Neuronal stem cell (in vitro differentiated cells): ENCODE data around the gene DCST1.
A peak's percentile ranks its signal among the peaks of the same experiment; 100 is the strongest.

Experiments
- DNase-seq: peaks from one replicate; pipeline ENCODE4 v3.0.0-alpha.2; 2013; ENCODE audit warnings: low spot score
- H2AFZ ChIP-seq: one replicate; pipeline ENCODE4 v1.6.1; 2013; ENCODE audit warnings: mild to moderate bottlenecking, low read length, inconsistent platforms
- H2AK5ac ChIP-seq: 2 replicates; pipeline ENCODE4 v1.6.1; 2013; ENCODE audit warnings: low read depth, mild to moderate bottlenecking, inconsistent platforms, low read length, moderate library complexity, mixed read lengths
- H2BK120ac ChIP-seq: 2 replicates; pipeline ENCODE4 v1.6.1; 2013; ENCODE audit warnings: low read depth, mild to moderate bottlenecking, inconsistent platforms, low read length, moderate library complexity, mixed read lengths
- H2BK12ac ChIP-seq: one replicate; pipeline ENCODE4 v1.6.1; 2013; ENCODE audit warnings: low read length, inconsistent platforms
- H2BK15ac ChIP-seq: 2 replicates; pipeline ENCODE4 v1.6.1; 2013; ENCODE audit warnings: mild to moderate bottlenecking, low read length, inconsistent platforms, mixed read lengths
- H2BK5ac ChIP-seq: one replicate; pipeline ENCODE4 v1.6.1; 2013; ENCODE audit warnings: inconsistent platforms, mild to moderate bottlenecking, low read length, moderate library complexity
- H3K14ac ChIP-seq: one replicate; pipeline ENCODE4 v1.6.1; 2013; ENCODE audit warnings: low read length, inconsistent platforms
- H3K18ac ChIP-seq: 2 replicates; pipeline ENCODE4 v1.6.1; 2013; ENCODE audit warnings: low read length, inconsistent platforms
- H3K23ac ChIP-seq: 2 replicates; pipeline ENCODE4 v1.6.1; 2013; ENCODE audit warnings: low read depth, mild to moderate bottlenecking, mixed read lengths, low read length, inconsistent platforms; ENCODE audit not compliant: poor library complexity
- H3K27ac ChIP-seq: replicated peaks from 3 replicates; pipeline ENCODE4 v1.5.1; 2013; ENCODE audit warnings: low read length, inconsistent platforms
- H3K27me3 ChIP-seq, 3 experiments: 2 replicates each; pipeline ENCODE4 v1.6.1; 2013; ENCODE audit warnings: low read length in 3 of 3, mild to moderate bottlenecking in 2 of 3, inconsistent platforms in 1 of 3, low read depth in 1 of 3, mixed read lengths in 1 of 3, moderate library complexity in 1 of 3; ENCODE audit not compliant: control insufficient read depth in 3 of 3, insufficient read depth in 3 of 3
- H3K36me3 ChIP-seq, 2 donors: replicated peaks in 1 of 2; 2 replicates each; pipeline ENCODE4 v1.6.1; 2013; ENCODE audit warnings: low read length in 2 of 2; ENCODE audit not compliant: control insufficient read depth in 2 of 2, insufficient read depth in 2 of 2
- H3K4ac ChIP-seq: 2 replicates; pipeline ENCODE4 v1.6.1; 2013; ENCODE audit warnings: inconsistent platforms, mild to moderate bottlenecking, low read length, moderate library complexity
- H3K4me1 ChIP-seq, 2 donors: 1 replicate in 1 of 2; 2 replicates in 1 of 2; pipeline ENCODE4 v1.6.1; 2013; ENCODE audit warnings: low read length in 2 of 2, low read depth in 1 of 2; ENCODE audit not compliant: control insufficient read depth in 2 of 2, insufficient read depth in 1 of 2
- H3K4me2 ChIP-seq: one replicate; pipeline ENCODE4 v1.6.1; 2013; ENCODE audit warnings: mild to moderate bottlenecking, low read length, inconsistent platforms; ENCODE audit not compliant: insufficient read depth, poor library complexity, severe bottlenecking
- H3K4me3 ChIP-seq, 2 donors: 2 replicates each; pipeline ENCODE4 v1.5.1; 2013; ENCODE audit warnings: low read length in 2 of 2, mild to moderate bottlenecking in 2 of 2, inconsistent platforms in 1 of 2, moderate library complexity in 1 of 2
- H3K79me1 ChIP-seq: one replicate; pipeline ENCODE4 v1.6.1; 2013; ENCODE audit warnings: low read depth, mild to moderate bottlenecking, inconsistent platforms, low read length, moderate library complexity
- H3K9ac ChIP-seq: one replicate; pipeline ENCODE4 v1.6.1; 2013; ENCODE audit warnings: mild to moderate bottlenecking, low read depth, low read length, inconsistent platforms; ENCODE audit not compliant: poor library complexity
- H3K9me3 ChIP-seq, 2 donors: replicated peaks in 1 of 2; 2 replicates each; pipeline versions ENCODE3 to v1.6.1; 2013; ENCODE audit warnings: low read length in 2 of 2, mild to moderate bottlenecking in 2 of 2, inconsistent platforms in 1 of 2, low read depth in 1 of 2, mixed read lengths in 1 of 2, moderate library complexity in 1 of 2; ENCODE audit not compliant: control insufficient read depth in 2 of 2, insufficient read depth in 1 of 2
- H4K8ac ChIP-seq: one replicate; pipeline ENCODE4 v1.6.1; 2013; ENCODE audit warnings: low read depth, mild to moderate bottlenecking, inconsistent platforms, low read length, moderate library complexity
- H4K91ac ChIP-seq: one replicate; pipeline ENCODE4 v1.6.1; 2013; ENCODE audit warnings: low read length, low read depth, mild to moderate bottlenecking, inconsistent platforms; ENCODE audit not compliant: poor library complexity
- WGBS, 2 donors: extraction: QIAGEN DNeasy Blood & Tissue Kit; methylation state at CpG; one replicate each; pipeline ENCODE4 v1.1.7; 2013; ENCODE audit warnings: missing lambda C conversion rate in 2 of 2, mixed read lengths in 1 of 2; ENCODE audit not compliant: insufficient read length in 2 of 2, insufficient replicate concordance in 1 of 2; ENCODE audit errors: extremely low coverage in 2 of 2; 5-methylcytosine and 5-hydroxymethylcytosine counted together

Gene DCST1

GRCh38 chr1:155001675-155002463 is 31.8 kb upstream of the DCST1 start:
- no peak overlapping the region for H4K8ac ChIP-seq
- no peak overlapping the region for H2BK12ac ChIP-seq
- H3K18ac ChIP-seq: peak overlapping the region; percentile 92
- peak overlapping the region; percentile 88 for H2BK5ac ChIP-seq
- H3K4me2 ChIP-seq: peak overlapping the region; percentile 85
- DNase-seq: peak; percentile 98
- peak overlapping the region; percentile 22 for H2BK120ac ChIP-seq
- H2AFZ ChIP-seq: peak overlapping the region; percentile 97
- H2BK15ac ChIP-seq: no peak overlapping the region
- peaks cover 17 to 19% of the 10 kb centered on the region in 2 donors for H3K4me1 ChIP-seq
- H3K9me3 ChIP-seq: no peaks in the 10 kb centered on the region
- H3K9ac ChIP-seq: peak overlapping the region; percentile 79
- H3K14ac ChIP-seq: no peak overlapping the region
- H4K91ac ChIP-seq: no peak overlapping the region
- no peak overlapping the region for H3K4ac ChIP-seq
- peak overlapping the region; percentile 89 for H3K27ac ChIP-seq
- peak overlapping the region; percentile 82 to 90 for H3K4me3 ChIP-seq
- H3K23ac ChIP-seq: peak overlapping the region; percentile 18
- H3K27me3 ChIP-seq: peaks cover 0 to 2% (median 0%) of the 10 kb centered on the region in 3 experiments
- no peaks in the 10 kb centered on the region for H3K36me3 ChIP-seq
- H2AK5ac ChIP-seq: peak overlapping the region; percentile 72
- peaks cover 9% of the 10 kb centered on the region for H3K79me1 ChIP-seq
- WGBS, 2 donors: no CpG with 5 or more reads among the region's 38 CpGs

GRCh38 chr1:155002464-155003226 is 31.0 kb upstream of the DCST1 start, which contains the start of gene ZBTB7B:
Gene ZBTB7B (plus strand): TSS chr1:155002802. CDS start chr1:155014661, 11,859 bp downstream.
- no peak for DNase-seq
- Histone ChIP-seq H3K9me3 (no peaks in the 10 kb centered on the region), H3K4me2 (peak within 1 kb of the TSS; percentile 99), H3K4ac (peak within 1 kb of the TSS; percentile 95), H4K91ac (peak within 1 kb of the TSS; percentile 85), H3K9ac (peak within 1 kb of the TSS; percentile 85), H3K18ac (peak within 1 kb of the TSS; percentile 97), H3K79me1 (peaks cover 12% of the 10 kb centered on the region), H3K27ac (peak within 1 kb of the TSS; percentile 89), H3K27me3 (peaks cover 0 to 2% (median 0%) of the 10 kb centered on the region in 3 experiments), H2BK5ac (peak within 1 kb of the TSS; percentile 97), H3K4me1 (peaks cover 17 to 19% of the 10 kb centered on the region in 2 donors), H2BK120ac (peak within 1 kb of the TSS; percentile 94), H3K23ac (peak within 1 kb of the TSS; percentile 80), H2AK5ac (peak within 1 kb of the TSS; percentile 72), H3K14ac (peak within 1 kb of the TSS; percentile 94), H3K4me3 (peak within 1 kb of the TSS; percentile 89 to 90), H2AFZ (peak within 1 kb of the TSS; percentile 97), H4K8ac (no peak within 1 kb of the TSS), H3K36me3 (no peaks in the 10 kb centered on the region), H2BK15ac (peak within 1 kb of the TSS; percentile 69), H2BK12ac (peak within 1 kb of the TSS; percentile 94)
- WGBS, 2 donors: no CpG with 5 or more reads among the region's 35 CpGs

GRCh38 chr1:155003227-155003765 is 30.3 kb upstream of the DCST1 start:
- peak overlapping the region; percentile 40 for H3K27ac ChIP-seq
- H4K91ac ChIP-seq: peak overlapping the region; percentile 85

More at GRCh38 chr1:155003227-155003765, 30.3 kb upstream of the DCST1 start:
- Histone ChIP-seq H3K4me3 (peak overlapping the region; percentile 89 to 90), H3K18ac (peak overlapping the region; percentile 97), H4K8ac (no peak overlapping the region), H2AK5ac (peak overlapping the region; percentile 72), H3K79me1 (peaks cover 12% of the 10 kb centered on the region), H3K4me2 (peak overlapping the region; percentile 99), H3K27me3 (no peaks in the 10 kb centered on the region), H2BK120ac (peak overlapping the region; percentile 94), H3K9ac (peak overlapping the region; percentile 85), H3K23ac (peak overlapping the region; percentile 80), H2BK12ac (no peak overlapping the region), H2BK15ac (peak overlapping the region; percentile 69), H2AFZ (peak overlapping the region; percentile 84), H3K14ac (peak overlapping the region; percentile 94), H2BK5ac (peak overlapping the region; percentile 97), H3K4ac (peak overlapping the region; percentile 95), H3K36me3 (no peaks in the 10 kb centered on the region), H3K9me3 (no peaks in the 10 kb centered on the region), H3K4me1 (peaks cover 18 to 20% of the 10 kb centered on the region in 2 donors)
- WGBS, 2 donors: no CpG with 5 or more reads among the region's 37 CpGs
- DNase-seq: no peak
